ENCODE data around the gene CDK14.

DNA sequence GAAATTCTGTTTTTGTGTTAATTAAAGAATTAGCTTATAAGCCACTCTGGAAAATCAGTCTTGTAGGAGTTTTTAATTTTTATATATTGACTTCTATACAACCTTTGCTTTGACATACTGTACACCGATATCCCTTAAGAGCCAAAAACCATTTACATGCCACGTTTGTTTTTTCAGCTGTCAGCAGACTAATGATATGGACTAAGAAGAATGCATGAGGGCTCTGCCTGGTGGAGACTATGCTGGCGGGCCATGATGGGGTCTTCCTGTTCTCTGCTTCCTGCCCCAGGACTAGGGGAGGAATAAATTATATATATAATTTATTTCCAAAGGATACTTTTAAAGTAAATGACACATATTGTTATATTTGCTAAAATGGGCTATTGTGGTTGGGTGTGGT, 96.3 kb downstream of the CDK14 start:
- TF ChIP-seq, protein P1, sequence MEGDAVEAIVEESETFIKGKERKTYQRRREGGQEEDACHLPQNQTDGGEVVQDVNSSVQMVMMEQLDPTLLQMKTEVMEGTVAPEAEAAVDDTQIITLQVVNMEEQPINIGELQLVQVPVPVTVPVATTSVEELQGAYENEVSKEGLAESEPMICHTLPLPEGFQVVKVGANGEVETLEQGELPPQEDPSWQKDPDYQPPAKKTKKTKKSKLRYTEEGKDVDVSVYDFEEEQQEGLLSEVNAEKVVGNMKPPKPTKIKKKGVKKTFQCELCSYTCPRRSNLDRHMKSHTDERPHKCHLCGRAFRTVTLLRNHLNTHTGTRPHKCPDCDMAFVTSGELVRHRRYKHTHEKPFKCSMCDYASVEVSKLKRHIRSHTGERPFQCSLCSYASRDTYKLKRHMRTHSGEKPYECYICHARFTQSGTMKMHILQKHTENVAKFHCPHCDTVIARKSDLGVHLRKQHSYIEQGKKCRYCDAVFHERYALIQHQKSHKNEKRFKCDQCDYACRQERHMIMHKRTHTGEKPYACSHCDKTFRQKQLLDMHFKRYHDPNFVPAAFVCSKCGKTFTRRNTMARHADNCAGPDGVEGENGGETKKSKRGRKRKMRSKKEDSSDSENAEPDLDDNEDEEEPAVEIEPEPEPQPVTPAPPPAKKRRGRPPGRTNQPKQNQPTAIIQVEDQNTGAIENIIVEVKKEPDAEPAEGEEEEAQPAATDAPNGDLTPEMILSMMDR (IDR thresholded peaks at IDR 0.05) = no peak
- TF ChIP-seq POLR2A (IDR thresholded peaks at IDR 0.05) = no peak
- no peak for TF ChIP-seq EP300 (IDR thresholded peaks at IDR 0.05)
- TF ChIP-seq POLR2AphosphoS5 (IDR thresholded peaks at IDR 0.05) = no peak

All from upper lobe of left lung (tissue), 4 donors.